OCI-LY7 (cell line): ENCODE measurements around the gene VPS13D.

ENCODE experiments used
- CTCF ChIP-seq: fragments of 200-600 bp; sonication (generic); conservative IDR thresholded peaks from 2 replicates; pipeline ENCODE4 v1.5.1; 2014; ENCODE audit warnings: mild to moderate bottlenecking, antibody characterized with exemption, low read length, moderate library complexity, mixed read lengths
- EZH2phosphoT487 ChIP-seq: fragments of 200-600 bp; sonication (generic); IDR thresholded peaks from 2 replicates; pipeline ENCODE4 v1.6.1; 2018; ENCODE audit warnings: low read depth, borderline replicate concordance, mild to moderate bottlenecking, mixed run types, antibody characterized with exemption, low read length, moderate library complexity, mixed read lengths

GRCh38 chr1:12231276-12231595 lies 1.4 kb downstream of the VPS13D start:
- TF ChIP-seq CTCF, result no peak
- no peak for TF ChIP-seq EZH2phosphoT487
